PFSK-1 (cell line): ENCODE data around the gene NSL1.

Source experiments
- FOXP2 ChIP-seq: optimal IDR thresholded peaks from 2 replicates; pipeline ENCODE3; 2011; ENCODE audit warnings: borderline replicate concordance, control low read depth, inconsistent platforms; ENCODE audit not compliant: insufficient read depth; ENCODE audit errors: extremely low read length, extremely low read depth
- POLR2AphosphoS5 ChIP-seq: IDR thresholded peaks from 2 replicates; pipeline ENCODE4 v1.6.1; 2012; ENCODE audit warnings: low read depth, mild to moderate bottlenecking, control low read depth, low read length, moderate library complexity
- SIN3A ChIP-seq: IDR thresholded peaks from 2 replicates; pipeline ENCODE4 v1.6.1; 2012; ENCODE audit warnings: mild to moderate bottlenecking, low read length, moderate library complexity, borderline replicate concordance; ENCODE audit not compliant: insufficient read depth
- TAF1 ChIP-seq: IDR thresholded peaks from 2 replicates; pipeline ENCODE4 v1.6.1; 2012; ENCODE audit warnings: low read length, control low read depth, borderline replicate concordance; ENCODE audit not compliant: insufficient read depth
- TF ChIP-seq, protein P1 (sequence below), 2 experiments: IDR thresholded peaks; 2 replicates each; pipeline versions ENCODE4 v1.6.1 to v1.8.0; 2011 to 2012; ENCODE audit warnings: low read depth in 2 of 2, low read length in 2 of 2, control low read depth in 1 of 2, inconsistent platforms in 1 of 2, mild to moderate bottlenecking in 1 of 2, moderate library complexity in 1 of 2; ENCODE audit not compliant: insufficient read depth in 1 of 2

NSL1 gene

DNA sequence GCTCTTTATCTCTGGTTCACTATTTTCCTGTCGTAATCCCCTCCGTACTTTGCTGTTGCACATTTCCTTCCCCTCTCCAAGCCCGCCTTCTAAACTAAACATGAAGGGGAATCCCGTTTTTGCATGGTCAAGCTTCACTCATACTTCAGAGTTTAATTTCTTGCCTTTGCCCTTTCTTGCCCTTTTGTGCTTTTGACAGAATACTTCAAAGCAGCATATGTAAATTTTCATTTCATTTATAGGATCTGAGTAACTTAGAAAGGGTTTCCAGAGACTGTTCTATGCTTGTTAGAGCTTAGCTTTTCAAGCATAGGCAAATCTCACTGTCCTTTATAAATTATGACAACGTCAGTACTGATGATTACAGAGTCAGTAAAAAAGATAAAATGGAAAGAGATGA is 28.1 kb upstream of the NSL1 start:
- TF ChIP-seq, protein P1, sequence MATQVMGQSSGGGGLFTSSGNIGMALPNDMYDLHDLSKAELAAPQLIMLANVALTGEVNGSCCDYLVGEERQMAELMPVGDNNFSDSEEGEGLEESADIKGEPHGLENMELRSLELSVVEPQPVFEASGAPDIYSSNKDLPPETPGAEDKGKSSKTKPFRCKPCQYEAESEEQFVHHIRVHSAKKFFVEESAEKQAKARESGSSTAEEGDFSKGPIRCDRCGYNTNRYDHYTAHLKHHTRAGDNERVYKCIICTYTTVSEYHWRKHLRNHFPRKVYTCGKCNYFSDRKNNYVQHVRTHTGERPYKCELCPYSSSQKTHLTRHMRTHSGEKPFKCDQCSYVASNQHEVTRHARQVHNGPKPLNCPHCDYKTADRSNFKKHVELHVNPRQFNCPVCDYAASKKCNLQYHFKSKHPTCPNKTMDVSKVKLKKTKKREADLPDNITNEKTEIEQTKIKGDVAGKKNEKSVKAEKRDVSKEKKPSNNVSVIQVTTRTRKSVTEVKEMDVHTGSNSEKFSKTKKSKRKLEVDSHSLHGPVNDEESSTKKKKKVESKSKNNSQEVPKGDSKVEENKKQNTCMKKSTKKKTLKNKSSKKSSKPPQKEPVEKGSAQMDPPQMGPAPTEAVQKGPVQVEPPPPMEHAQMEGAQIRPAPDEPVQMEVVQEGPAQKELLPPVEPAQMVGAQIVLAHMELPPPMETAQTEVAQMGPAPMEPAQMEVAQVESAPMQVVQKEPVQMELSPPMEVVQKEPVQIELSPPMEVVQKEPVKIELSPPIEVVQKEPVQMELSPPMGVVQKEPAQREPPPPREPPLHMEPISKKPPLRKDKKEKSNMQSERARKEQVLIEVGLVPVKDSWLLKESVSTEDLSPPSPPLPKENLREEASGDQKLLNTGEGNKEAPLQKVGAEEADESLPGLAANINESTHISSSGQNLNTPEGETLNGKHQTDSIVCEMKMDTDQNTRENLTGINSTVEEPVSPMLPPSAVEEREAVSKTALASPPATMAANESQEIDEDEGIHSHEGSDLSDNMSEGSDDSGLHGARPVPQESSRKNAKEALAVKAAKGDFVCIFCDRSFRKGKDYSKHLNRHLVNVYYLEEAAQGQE (IDR thresholded peaks at IDR 0.05; ENCODE audit: insufficient read depth in 1 of 2, low read depth in 2 of 2, low read length in 2 of 2), result no peak
- TF ChIP-seq SIN3A (no peak), TAF1 (no peak), FOXP2 (no peak), POLR2AphosphoS5 (no peak)

DNA sequence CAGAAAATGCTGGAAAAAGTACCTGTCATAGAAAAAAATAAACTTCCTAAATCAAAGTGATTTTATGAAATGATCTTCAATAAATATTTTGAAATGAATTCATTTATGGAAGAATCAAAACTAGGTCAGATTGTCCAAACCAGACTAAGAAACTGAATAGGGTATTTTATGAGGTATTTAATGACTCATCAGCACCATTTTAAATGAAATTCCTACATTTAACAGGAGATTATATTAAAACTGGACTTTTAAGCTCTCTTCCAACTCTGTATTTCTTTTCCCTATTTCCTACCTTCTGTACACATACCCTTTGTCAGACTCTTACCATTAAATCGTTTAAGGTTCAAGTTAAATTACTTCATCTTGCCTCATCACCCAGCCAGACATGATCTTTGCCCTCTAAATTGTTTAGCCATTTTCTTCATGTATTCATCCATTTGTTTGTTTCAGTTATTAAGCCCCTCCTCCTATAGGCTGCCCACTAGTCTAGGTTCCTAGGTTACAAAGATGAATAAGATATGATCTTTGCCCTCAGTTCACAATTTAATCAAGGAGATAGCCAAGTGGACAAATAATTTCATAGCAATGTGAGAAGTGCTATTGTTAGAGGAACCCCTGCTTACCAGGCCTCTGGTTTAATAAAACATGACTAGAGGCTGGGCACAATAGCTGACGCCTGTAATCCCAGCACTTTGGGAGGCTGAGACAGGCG is 25.1 kb upstream of the NSL1 start:
- TF ChIP-seq SIN3A, result no peak
- TF ChIP-seq POLR2AphosphoS5, result no peak
- no peak for TF ChIP-seq FOXP2
- no peak for TF ChIP-seq TAF1
- TF ChIP-seq, protein P1 (IDR thresholded peaks at IDR 0.05; ENCODE audit: insufficient read depth in 1 of 2, low read depth in 2 of 2, low read length in 2 of 2), result no peak

DNA sequence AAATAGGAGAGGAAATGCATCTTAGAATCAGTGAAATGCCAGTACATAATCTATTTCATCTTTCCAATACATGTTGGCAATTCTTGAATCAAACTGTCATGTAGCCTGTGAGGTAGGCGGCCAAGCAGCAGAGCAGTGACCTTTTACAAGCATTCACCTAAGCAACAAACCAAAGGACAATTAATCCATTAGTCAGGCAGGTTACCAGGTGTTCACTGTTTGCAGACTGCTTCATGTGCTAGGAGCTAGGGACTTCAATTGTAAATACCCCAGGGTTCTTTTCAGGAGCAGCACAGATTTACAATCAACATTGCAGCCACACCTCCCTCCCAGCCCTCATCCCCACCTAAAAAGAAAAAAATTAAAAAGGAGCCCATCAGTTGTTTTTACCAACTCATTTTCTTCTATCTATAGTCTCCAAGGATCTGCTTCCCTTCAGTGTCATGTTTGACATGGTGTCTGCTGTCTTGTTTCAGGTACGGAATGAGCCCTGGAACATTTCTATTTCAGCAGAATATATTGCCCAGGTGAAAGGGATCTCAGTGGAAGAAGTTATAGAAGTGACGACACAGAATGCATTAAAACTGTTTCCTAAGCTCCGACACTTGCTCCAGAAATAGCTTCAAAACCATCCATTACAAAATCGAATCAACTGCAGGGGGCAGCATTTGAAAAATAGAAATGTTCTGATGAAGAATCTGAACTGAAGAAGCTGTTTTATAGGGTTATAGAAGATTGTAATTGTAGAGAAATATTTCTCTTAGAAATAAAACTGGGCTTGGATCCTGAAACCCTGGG is 23.2 kb upstream of the NSL1 start:
- no peak for TF ChIP-seq FOXP2
- TF ChIP-seq, protein P1 (IDR thresholded peaks at IDR 0.05; ENCODE audit: insufficient read depth in 1 of 2, low read depth in 2 of 2, low read length in 2 of 2), result no peak
- no peak for TF ChIP-seq SIN3A
- TF ChIP-seq POLR2AphosphoS5, result no peak
- no peak for TF ChIP-seq TAF1

DNA sequence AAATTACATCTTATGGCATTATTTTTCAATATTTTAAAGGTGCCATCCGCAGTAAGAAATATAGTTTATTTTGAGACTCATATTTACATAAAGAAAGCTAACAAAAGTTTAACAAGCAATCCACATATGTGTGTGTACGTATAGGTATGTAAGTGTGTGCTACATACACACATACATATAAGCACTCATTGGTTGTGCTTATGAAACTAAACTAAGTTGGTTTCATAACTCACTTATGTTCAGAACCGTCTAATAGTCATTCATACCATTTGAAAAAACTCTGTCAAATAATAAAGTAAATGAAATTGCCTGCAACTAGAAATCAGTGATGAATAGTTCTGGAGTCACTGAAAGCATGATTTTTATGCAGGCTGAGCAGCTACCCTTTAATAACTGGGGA is 14.2 kb upstream of the NSL1 start:
- TF ChIP-seq SIN3A (no peak), FOXP2 (no peak), POLR2AphosphoS5 (no peak), TAF1 (no peak)
- TF ChIP-seq, protein P1 (IDR thresholded peaks at IDR 0.05; ENCODE audit: insufficient read depth in 1 of 2, low read depth in 2 of 2, low read length in 2 of 2), result no peak
